Jurkat, Clone E6-1 (cell line): ENCODE measurements around the gene RGS2.

Experiments
- DNase-seq: peaks from one replicate; pipeline ENCODE4 v3.0.0-alpha.2; 2011; ENCODE audit warnings: low read depth, low spot score
- H3K4me3 ChIP-seq: 2 replicates; pipeline ENCODE4 v1.5.1; 2011; ENCODE audit warnings: mild to moderate bottlenecking, low read length, control low read depth, moderate library complexity

The RGS2 gene

GRCh38 chr1:192793983-192794767, 14.7 kb upstream of the RGS2 start:
- no peak overlapping the region for H3K4me3 ChIP-seq
- DNase-seq: no peak

GRCh38 chr1:192794768-192795035, 14.1 kb upstream of the RGS2 start:
- H3K4me3 ChIP-seq: no peak overlapping the region
- no peak for DNase-seq

GRCh38 chr1:192795916-192796618, 12.8 kb upstream of the RGS2 start:
- no peak overlapping the region for H3K4me3 ChIP-seq
- no peak for DNase-seq

GRCh38 chr1:192797143-192797542, 11.7 kb upstream of the RGS2 start:
- H3K4me3 ChIP-seq: no peak overlapping the region
- no peak for DNase-seq

GRCh38 chr1:192797891-192798290, 10.9 kb upstream of the RGS2 start:
- H3K4me3 ChIP-seq: no peak overlapping the region
- no peak for DNase-seq

- no peak for DNase-seq
- H3K4me3 ChIP-seq: no peak overlapping the region
Measured at GRCh38 chr1:192801451-192801850, 7.4 kb upstream of the RGS2 start.

GRCh38 chr1:192802406-192802805, 6.4 kb upstream of the RGS2 start:
- DNase-seq: no peak
- no peak overlapping the region for H3K4me3 ChIP-seq

- DNase-seq: no peak
- no peak overlapping the region for H3K4me3 ChIP-seq
Measured at GRCh38 chr1:192803501-192803900, 5.3 kb upstream of the RGS2 start.

GRCh38 chr1:192805832-192806323, 3.0 kb upstream of the RGS2 start:
- no peak overlapping the region for H3K4me3 ChIP-seq
- DNase-seq: peak; percentile 75

- DNase-seq: no peak
- no peak overlapping the region for H3K4me3 ChIP-seq
Measured at GRCh38 chr1:192807211-192808162, 1.4 kb upstream of the RGS2 start.

- DNase-seq: no peak
Measured at GRCh38 chr1:192808163-192808517, 699 bp upstream of the RGS2 start.

GRCh38 chr1:192809307-192810252, 741 bp downstream of the RGS2 start:
- peak; percentile 18 for DNase-seq
- peak overlapping the region; percentile 79 for H3K4me3 ChIP-seq

More at GRCh38 chr1:192808163-192808517, 699 bp upstream of the RGS2 start:
- H3K4me3 ChIP-seq: peak overlapping the region; percentile 79

- no peak for DNase-seq
- H3K4me3 ChIP-seq: no peak overlapping the region
Measured at GRCh38 chr1:192810253-192810880, 1.5 kb downstream of the RGS2 start.

- no peak for DNase-seq
- H3K4me3 ChIP-seq: no peak overlapping the region
Measured at GRCh38 chr1:192811006-192811405, 2.2 kb downstream of the RGS2 start.

GRCh38 chr1:192811594-192812239, 2.9 kb downstream of the RGS2 start:
- no peak overlapping the region for H3K4me3 ChIP-seq
- no peak for DNase-seq

- no peak overlapping the region for H3K4me3 ChIP-seq
- no peak for DNase-seq
Measured at GRCh38 chr1:192812420-192813209, 3.8 kb downstream of the RGS2 start.

GRCh38 chr1:192814805-192815204, 6.0 kb downstream of the RGS2 start:
- no peak overlapping the region for H3K4me3 ChIP-seq
- DNase-seq: no peak
